Smooth muscle cell (in vitro differentiated cells): Measurements from ENCODE around the gene ANKDD1B. TPM values are rescaled to one million over a fixed set of nuclear protein-coding genes. Genes with fewer than 3 reads are reported as not detected.

Source experiments
- DNase-seq: peaks from one replicate; lab custom pipeline; 2025; ENCODE audit not compliant: unreplicated experiment; lab: John Stamatoyannopoulos, UW
- H2AFZ ChIP-seq: fragments of 200-600 bp; sonication (generic); 2 replicates; pipeline ENCODE4 v1.6.0; 2016; ENCODE audit warnings: antibody characterized with exemption, low read depth, mild to moderate bottlenecking
- H3F3A ChIP-seq: fragments of 200-600 bp; sonication (generic); 2 replicates; pipeline ENCODE4 v1.6.0; 2017; ENCODE audit warnings: antibody characterized with exemption, low read depth
- H3K27ac ChIP-seq: fragments of 200-600 bp; sonication (generic); 2 replicates; pipeline ENCODE4 v1.5.1; 2016; ENCODE audit warnings: low read depth, mild to moderate bottlenecking
- H3K27me3 ChIP-seq: fragments of 200-600 bp; sonication (generic); 2 replicates; pipeline ENCODE4 v1.6.1; 2016; ENCODE audit warnings: low read depth, mild to moderate bottlenecking
- H3K36me3 ChIP-seq: fragments of 200-600 bp; sonication (generic); 2 replicates; pipeline ENCODE4 v1.5.1; 2016; ENCODE audit warnings: low read depth
- H3K4me1 ChIP-seq: fragments of 200-600 bp; sonication (generic); 2 replicates; pipeline ENCODE4 v1.5.1; 2016; ENCODE audit warnings: low read depth
- H3K4me2 ChIP-seq: fragments of 200-600 bp; sonication (generic); 2 replicates; pipeline ENCODE4 v1.6.0; 2016; ENCODE audit warnings: mild to moderate bottlenecking
- H3K4me3 ChIP-seq: fragments of 200-600 bp; sonication (generic); 2 replicates; pipeline ENCODE4 v1.5.1; 2016; ENCODE audit warnings: mild to moderate bottlenecking
- H3K79me2 ChIP-seq: fragments of 200-600 bp; sonication (generic); 2 replicates; pipeline ENCODE4 v1.6.0; 2016; ENCODE audit warnings: low read depth, mild to moderate bottlenecking
- H3K9ac ChIP-seq: fragments of 200-600 bp; sonication (generic); 2 replicates; pipeline ENCODE4 v1.6.0; 2016; ENCODE audit warnings: low read depth
- H3K9me3 ChIP-seq: fragments of 200-600 bp; sonication (generic); replicated peaks from 2 replicates; pipeline ENCODE4 v1.5.1; 2016; ENCODE audit warnings: low read depth
- H4K20me1 ChIP-seq: fragments of 200-600 bp; sonication (generic); 2 replicates; pipeline ENCODE4 v1.6.0; 2016; ENCODE audit warnings: low read depth
- WGBS: methylation state at CpG from one replicate; pipeline ENCODE4 v1.1.7; 2016; ENCODE audit warnings: low lambda C conversion rate; 5-methylcytosine and 5-hydroxymethylcytosine counted together
- polyA plus RNA-seq: library from polyadenylated mRNA; unstranded; fragments of >200 nt; fragmentation: Nextera tagmentation; extraction: Ambion mirVana; gene quantifications from 2 replicates; pipeline ENCODE4 v1.2.1, GENCODE V29; 2016
- total RNA-seq: library from RNA; depleted of rRNA; stranded (reverse); fragments of >200 nt; gene quantifications from 2 replicates; pipeline ENCODE4 v1.2.3, GENCODE V29; 2014
- TF ChIP-seq, protein P1 (sequence below): fragments of 200-600 bp; sonication (generic); IDR thresholded peaks from 2 replicates; pipeline ENCODE4 v1.5.1; 2017; ENCODE audit warnings: borderline replicate concordance, mild to moderate bottlenecking, antibody characterized with exemption; ENCODE audit not compliant: insufficient read depth, poor library complexity, severe bottlenecking

Gene ANKDD1B
- total and polyA plus RNA-seq, 2 experiments from 2014 or later: 0.18 TPM; not detected in 1

DNA sequence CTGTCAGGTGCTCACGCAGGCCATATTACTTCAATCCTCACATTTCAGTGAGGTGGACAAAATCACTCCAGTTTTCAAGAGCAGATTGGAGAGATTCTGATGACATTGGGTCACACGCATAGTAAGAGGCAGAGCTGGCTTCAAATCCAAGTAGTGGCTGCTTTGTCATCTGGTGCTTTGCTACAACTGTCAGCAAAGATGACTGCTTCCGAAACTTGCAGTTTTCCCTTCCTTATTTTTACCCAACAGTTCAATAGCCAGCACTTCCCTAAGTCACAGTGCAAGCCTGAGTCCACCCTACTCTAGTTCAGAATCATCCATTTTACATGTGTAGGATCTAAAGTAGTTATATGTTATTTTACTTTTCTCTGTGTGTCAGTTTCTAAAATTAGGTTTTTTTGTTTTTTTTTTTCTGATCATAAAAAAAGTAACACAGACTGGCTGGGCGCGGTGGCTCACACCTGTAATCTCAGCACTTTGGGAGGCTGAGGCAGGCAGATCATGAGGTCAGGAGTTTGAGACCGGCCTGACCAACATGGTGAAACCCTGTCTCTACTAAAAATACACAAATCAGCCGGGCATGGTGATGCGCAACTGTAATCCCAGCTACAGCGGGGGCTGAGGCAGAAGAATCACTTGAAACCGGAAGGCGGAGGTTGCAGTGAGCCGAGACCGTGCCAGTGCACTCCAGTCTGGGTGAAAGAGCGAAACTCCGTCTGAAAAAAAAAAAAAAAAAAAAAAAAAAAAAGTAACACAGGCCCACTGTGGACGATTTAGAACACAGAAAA lies 49.6 kb downstream of the ANKDD1B start:
- Histone ChIP-seq H3K36me3 (no peaks in the 10 kb centered on the region), H3K79me2 (no peaks in the 10 kb centered on the region), H3K27ac (no peak overlapping the region), H3K4me1 (peaks cover 13% of the 10 kb centered on the region), H3K4me3 (no peak overlapping the region), H3K4me2 (no peak overlapping the region), H3K9me3 (no peaks in the 10 kb centered on the region), H4K20me1 (no peaks in the 10 kb centered on the region), H3F3A (no peaks in the 10 kb centered on the region), H3K27me3 (no peaks in the 10 kb centered on the region), H2AFZ (no peak overlapping the region), H3K9ac (no peak overlapping the region)
- DNase-seq: no peak
- TF ChIP-seq, protein P1, sequence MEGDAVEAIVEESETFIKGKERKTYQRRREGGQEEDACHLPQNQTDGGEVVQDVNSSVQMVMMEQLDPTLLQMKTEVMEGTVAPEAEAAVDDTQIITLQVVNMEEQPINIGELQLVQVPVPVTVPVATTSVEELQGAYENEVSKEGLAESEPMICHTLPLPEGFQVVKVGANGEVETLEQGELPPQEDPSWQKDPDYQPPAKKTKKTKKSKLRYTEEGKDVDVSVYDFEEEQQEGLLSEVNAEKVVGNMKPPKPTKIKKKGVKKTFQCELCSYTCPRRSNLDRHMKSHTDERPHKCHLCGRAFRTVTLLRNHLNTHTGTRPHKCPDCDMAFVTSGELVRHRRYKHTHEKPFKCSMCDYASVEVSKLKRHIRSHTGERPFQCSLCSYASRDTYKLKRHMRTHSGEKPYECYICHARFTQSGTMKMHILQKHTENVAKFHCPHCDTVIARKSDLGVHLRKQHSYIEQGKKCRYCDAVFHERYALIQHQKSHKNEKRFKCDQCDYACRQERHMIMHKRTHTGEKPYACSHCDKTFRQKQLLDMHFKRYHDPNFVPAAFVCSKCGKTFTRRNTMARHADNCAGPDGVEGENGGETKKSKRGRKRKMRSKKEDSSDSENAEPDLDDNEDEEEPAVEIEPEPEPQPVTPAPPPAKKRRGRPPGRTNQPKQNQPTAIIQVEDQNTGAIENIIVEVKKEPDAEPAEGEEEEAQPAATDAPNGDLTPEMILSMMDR: no peak
- 92% methylated on average over 16 of the region's 16 CpGs for WGBS

DNA sequence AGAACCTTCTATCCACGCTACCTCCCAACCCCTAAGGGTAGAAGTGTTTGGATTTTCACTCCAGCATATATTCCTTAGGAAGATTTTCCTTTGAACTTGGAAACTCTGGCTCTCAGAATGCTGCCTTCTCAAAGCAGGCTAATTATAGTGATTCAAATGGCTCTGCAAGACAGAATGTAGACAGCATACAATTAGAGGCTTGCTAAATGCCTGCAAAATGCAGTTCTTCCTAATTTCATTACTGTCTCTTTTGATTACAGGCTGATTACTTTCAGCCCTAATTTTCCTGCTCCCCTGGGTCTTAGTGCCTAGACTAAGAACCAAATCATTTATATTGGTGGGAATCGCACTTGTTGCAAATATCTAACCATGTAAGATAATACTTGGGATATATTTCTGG lies 50.8 kb downstream of the ANKDD1B start:
- no peak overlapping the region for H3K27ac ChIP-seq

DNA sequence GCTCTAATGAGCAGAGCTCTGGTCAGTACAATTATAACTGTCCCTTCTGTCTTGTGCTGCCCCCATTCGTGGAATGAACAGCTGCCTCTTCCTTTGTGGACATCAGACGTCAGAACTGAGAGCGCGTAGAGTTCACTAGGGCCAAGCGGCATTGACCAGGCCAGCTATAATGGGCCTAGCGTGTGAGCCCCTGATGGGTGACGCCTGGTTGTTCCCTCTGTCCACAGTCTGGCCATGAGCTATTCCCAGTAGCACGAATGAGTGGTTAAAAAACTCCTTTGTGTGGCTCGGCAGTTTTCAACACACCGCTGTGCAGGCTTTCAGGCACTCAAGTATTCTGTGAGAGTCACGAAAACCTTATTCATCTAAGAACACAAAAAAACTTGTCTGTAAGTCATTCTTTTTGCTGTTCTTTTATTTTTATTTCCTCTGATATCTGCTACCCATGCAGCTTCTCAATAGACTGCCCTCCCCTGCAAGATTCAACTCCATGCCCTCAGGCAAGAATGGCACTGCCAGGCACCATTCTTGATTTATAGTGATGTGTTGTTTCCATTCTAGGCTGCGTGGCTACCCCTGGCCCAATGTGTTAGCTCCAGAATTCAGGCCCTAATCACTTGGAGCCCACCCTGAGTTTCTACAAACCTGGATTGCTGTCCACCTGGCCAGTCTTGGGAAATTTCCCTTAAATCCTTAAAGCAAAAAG lies 52.5 kb downstream of the ANKDD1B start:
- Histone ChIP-seq H3K27me3 (no peaks in the 10 kb centered on the region), H3K27ac (no peak overlapping the region), H3K79me2 (no peaks in the 10 kb centered on the region), H3K9me3 (no peaks in the 10 kb centered on the region), H3K4me1 (peaks cover 13% of the 10 kb centered on the region), H4K20me1 (no peaks in the 10 kb centered on the region), H3K9ac (no peak overlapping the region), H3F3A (no peaks in the 10 kb centered on the region), H3K4me2 (no peak overlapping the region), H2AFZ (no peak overlapping the region), H3K4me3 (no peak overlapping the region), H3K36me3 (no peaks in the 10 kb centered on the region)
- TF ChIP-seq, protein P1: no peak
- 84% methylated on average over 12 of the region's 12 CpGs for WGBS
- no peak for DNase-seq

More for the DNA sequence above, 50.8 kb downstream of the ANKDD1B start:
- Histone ChIP-seq H3K9ac (no peak overlapping the region), H3K36me3 (no peaks in the 10 kb centered on the region), H2AFZ (no peak overlapping the region), H3K4me3 (no peak overlapping the region), H3K4me1 (peaks cover 10% of the 10 kb centered on the region), H3K27me3 (no peaks in the 10 kb centered on the region), H3K79me2 (no peaks in the 10 kb centered on the region), H4K20me1 (no peaks in the 10 kb centered on the region), H3K9me3 (no peaks in the 10 kb centered on the region), H3K4me2 (no peak overlapping the region), H3F3A (no peaks in the 10 kb centered on the region)
- TF ChIP-seq, protein P1: no peak
- DNase-seq: no peak
- WGBS: 72% methylated on average over 2 of the region's 2 CpGs
